Fibroblast of peridontal ligament (primary cell): ENCODE results near the gene SLC26A9.
"Not testable (repeated sequence)": the region's sequence is repeated elsewhere in the genome, so short reads cannot be mapped to it uniquely, and the experiment has no call there.

Experiments used
- DNase-seq: peaks from one replicate; pipeline ENCODE4 v3.0.0-alpha.2; 2010; ENCODE audit errors: extremely low read depth

Gene SLC26A9

DNA sequence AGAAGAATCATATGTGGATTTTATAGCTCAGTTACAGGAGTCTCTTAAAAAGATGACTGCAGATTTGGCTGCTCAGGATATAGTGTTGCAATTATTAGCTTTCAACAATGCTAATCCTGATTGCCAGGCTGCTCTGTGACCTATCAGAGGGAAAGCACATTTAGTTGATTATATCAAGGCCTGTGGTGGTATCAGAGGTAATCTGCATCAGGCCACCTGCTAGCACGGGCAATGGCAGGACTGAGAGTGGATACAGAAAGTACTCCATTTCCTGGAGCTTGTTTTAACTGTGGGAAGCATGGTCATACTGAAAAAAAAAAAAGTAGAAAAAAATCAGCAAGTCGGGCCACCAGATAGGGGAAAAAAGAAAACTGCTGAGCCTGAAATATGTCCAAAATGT is 51.1 kb downstream of the SLC26A9 start:
- not testable (repeated sequence) for DNase-seq

DNA sequence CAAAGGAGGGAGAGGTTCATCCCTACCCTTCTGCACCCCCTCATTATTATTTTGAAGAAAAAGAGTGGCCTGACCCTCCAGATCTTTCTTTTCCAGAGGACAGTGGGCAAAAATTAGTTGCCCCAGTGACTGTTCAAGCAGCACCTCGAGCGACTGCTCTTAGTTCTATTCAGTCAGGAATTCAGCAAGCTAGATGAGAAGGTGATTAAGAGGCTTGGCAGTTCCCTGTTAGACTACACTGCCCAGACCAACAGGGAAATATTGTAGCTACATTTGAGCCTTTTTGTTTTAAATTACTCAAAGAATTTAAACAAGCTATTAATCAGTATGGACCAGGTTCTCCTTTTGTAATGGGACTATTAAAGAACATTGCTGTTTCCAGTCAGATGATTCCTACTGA is 51.8 kb downstream of the SLC26A9 start:
- DNase-seq: peak; percentile 21

DNA sequence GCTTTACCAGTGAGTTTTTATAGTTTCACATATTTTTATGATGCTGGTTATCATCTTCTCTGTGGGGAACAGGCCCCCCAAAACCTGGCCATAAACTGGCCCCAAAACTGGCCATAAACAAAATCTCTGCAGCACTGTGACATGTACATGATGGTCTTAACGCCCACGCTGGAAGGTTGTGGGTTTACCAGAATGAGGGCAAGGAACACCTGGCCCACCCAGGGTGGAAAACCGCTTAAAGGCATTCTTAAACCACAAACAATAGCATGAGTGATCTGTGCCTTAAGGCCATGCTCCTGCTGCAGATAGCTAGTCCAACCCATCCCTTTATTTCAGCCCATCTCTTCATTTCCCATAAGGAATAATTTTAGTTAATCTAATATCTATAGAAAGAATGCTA is 52.6 kb downstream of the SLC26A9 start:
- DNase-seq: not testable (repeated sequence)

DNA sequence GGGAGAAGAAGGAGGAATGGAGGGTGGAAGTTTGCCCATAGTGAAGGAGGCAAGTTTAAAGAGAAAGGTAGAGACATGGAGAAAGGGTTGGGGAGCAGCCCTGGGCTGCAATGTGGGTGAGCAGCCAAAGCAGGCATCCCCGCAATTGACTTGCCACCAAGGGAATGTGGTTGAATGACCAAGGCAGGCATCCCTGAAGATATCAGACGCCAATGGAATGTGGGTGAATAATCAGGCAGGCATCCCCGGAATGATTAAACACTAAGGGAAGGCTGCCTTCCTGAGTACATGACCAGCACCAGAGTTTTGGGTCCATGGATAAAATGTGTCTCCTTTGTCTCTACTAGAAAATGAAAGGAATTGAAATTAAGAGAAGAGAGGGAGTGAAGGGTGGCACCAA is 53.5 kb downstream of the SLC26A9 start:
- peak; percentile 81 for DNase-seq

DNA sequence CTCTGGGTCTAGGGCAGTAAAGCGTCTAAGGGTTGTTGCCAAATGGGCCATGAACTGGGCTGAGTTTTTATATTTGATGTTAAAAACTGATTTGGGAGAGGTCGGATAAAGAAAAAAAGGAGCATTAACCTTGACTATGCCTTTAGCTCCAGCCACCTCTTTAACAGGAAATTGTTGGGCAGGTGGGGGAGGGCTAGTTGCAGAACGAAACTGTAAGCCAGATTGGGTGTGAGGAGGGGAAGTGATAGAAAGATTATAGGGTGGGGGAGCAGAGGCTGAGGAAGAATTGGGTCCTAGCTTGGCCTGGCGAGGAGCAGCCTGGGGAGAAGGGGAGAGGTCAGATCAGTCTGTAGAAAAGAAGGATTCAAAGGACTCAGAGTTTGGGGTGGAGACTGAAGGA is 54.2 kb downstream of the SLC26A9 start:
- DNase-seq: not testable (repeated sequence)

DNA sequence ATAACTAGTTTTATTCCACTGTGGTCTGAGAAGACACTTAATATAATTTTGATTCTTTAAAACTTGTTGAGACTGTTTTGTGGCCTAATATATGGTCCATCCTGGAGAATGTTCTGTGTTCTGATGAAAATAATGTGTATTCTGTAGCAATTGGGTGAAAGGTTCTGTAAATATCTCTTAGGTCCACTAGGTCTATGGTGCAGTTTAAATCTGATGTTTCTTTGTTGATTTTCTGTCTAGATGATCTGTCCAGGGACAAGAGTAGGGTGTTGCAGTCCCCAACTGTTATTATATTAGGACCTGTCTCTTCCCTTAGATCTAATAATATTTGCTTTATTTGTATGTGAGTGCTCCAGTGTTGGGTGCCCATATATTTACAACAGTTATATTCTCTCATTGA is 59.5 kb downstream of the SLC26A9 start:
- DNase-seq: no peak

DNA sequence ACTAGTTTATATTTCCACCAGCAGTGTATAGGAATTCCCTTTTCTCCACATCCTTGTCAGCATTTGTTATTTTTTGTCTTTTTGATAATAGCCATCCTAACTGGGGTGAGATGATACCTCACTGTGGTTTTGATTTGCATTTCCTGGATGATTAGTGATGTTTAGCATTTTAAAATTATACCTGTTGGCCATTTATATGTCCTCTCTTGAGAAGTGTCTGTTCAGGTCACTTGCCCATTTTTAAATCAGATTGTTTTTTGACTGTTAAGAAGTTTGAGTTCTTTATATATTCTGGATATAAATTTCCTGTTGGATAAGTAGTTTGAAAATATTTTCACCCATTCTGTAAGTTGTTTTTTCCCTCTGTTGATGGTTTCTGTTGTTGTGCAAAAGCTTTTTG is 62.3 kb downstream of the SLC26A9 start:
- no peak for DNase-seq

DNA sequence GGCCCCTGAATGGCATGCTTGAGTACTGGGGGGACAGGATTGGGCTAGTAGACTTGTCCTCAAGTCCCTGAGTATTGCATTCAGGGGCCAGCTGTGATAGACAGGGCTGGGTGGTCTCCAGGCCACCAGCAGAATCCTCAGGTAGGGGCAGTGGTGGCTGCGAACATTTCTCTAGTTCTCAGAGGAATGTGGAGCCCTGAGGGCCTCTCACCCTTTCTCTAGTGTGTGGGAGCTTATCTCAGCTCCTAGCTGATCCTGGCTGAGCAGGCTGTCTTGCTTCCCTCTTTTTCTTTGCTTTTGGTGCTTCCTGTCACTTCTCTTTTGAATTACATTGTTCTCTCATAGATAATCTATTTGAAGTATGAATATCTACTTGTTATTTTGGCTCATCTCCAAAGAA is 63.3 kb downstream of the SLC26A9 start:
- DNase-seq: no peak

DNA sequence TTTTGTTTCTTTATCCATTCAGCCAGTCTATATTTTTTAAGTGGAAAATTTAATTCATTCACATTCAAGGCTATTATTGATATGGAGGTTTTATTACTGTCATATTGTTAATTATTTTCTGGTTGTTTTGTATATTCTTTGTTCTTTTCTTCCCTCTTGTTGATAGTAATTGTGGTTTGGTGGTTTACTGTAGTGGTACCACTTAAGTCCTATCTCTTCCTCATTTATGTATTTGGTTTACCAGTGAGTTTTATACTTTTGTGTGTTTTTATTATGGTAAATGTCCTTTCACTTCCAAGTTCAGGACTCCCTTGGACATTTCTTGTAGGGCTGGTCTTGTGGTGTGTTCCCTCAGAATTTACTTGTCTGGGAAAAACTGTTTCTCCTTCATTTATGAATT is 65.2 kb downstream of the SLC26A9 start:
- DNase-seq: no peak

DNA sequence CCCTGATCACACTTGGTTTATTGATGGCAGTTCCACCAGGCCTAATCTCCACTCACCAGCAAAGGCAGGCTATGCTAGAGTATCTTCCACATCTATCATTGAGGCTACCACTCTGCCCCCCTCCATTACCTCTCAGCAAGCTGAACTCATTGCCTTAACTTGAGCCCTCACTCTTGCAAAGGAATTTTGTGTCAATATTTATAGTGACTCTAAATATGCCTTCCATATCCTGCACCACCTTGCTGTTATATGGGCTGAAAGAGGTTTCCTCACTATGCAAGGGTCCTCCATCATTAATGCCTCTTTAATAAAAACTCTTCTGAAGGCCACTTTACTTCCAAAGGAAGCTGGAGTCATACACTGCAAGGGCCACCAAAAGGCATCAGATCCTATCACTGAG is 70.1 kb downstream of the SLC26A9 start:
- DNase-seq: not testable (repeated sequence)

DNA sequence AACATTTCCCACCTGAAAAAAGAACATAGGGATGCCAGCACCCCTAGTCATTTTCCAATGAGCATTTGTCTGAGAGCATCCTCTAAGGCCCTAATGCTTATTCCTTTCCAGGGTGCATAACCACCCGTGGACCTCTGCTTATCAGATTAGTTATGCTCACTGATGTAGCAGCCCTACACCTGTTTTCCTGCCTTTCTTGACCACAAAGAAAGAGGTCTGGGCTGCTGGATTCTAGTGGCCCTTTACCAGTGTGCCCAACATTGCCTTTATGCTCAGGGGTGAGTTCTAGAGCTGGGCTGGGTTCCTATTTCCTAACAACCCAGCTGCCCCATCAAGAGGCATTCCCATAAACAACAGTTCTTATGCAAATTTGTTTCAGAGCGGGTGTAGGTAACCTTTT is 73.0 kb downstream of the SLC26A9 start:
- DNase-seq: no peak
